Cardiac fibroblast (primary cell): ENCODE data around the gene CNKSR2.
A peak's percentile ranks its signal among the peaks of the same experiment; 100 is the strongest.

Experiments
- DNase-seq, 2 donors: peaks; one replicate each; pipeline versions ENCODE4 v3.0.0 to v3.0.0-alpha.2; 2010; ENCODE audit warnings: low read depth in 2 of 2
- H3K4me3 ChIP-seq, 2 donors: replicated peaks in 1 of 2; 1 replicate in 1 of 2; 2 replicates in 1 of 2; pipeline ENCODE4 v1.5.1; 2011; ENCODE audit warnings: low read depth in 2 of 2, low read length in 2 of 2, mild to moderate bottlenecking in 2 of 2, moderate library complexity in 1 of 2
- TF ChIP-seq, protein P1 (sequence below): IDR thresholded peaks from one replicate; pipeline ENCODE4 v1.5.1; 2011; ENCODE audit warnings: low read depth, mild to moderate bottlenecking, low read length, inconsistent platforms

The CNKSR2 gene

DNA sequence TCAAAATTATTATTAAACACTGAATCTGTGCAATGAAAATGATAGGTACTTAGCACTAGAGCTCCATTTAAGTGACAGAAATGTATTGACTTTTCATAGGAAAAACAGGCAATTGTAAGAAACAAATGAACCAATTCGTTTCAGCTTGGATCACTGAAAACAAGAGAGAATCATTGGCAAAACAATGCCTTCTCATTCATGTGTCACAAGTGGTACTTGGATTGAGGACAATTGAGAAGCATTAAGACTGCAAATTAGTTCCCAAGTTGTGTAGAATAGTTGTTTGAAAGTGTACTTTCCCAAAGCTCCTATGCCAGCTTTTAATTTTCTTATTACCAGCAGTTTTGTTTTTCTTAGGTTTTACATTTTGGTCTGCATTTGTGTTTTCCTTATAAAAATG lies 20.6 kb downstream of the CNKSR2 start:
- no peak overlapping the region for H3K4me3 ChIP-seq
- DNase-seq, result no peak
- TF ChIP-seq, protein P1, sequence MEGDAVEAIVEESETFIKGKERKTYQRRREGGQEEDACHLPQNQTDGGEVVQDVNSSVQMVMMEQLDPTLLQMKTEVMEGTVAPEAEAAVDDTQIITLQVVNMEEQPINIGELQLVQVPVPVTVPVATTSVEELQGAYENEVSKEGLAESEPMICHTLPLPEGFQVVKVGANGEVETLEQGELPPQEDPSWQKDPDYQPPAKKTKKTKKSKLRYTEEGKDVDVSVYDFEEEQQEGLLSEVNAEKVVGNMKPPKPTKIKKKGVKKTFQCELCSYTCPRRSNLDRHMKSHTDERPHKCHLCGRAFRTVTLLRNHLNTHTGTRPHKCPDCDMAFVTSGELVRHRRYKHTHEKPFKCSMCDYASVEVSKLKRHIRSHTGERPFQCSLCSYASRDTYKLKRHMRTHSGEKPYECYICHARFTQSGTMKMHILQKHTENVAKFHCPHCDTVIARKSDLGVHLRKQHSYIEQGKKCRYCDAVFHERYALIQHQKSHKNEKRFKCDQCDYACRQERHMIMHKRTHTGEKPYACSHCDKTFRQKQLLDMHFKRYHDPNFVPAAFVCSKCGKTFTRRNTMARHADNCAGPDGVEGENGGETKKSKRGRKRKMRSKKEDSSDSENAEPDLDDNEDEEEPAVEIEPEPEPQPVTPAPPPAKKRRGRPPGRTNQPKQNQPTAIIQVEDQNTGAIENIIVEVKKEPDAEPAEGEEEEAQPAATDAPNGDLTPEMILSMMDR, result no peak

DNA sequence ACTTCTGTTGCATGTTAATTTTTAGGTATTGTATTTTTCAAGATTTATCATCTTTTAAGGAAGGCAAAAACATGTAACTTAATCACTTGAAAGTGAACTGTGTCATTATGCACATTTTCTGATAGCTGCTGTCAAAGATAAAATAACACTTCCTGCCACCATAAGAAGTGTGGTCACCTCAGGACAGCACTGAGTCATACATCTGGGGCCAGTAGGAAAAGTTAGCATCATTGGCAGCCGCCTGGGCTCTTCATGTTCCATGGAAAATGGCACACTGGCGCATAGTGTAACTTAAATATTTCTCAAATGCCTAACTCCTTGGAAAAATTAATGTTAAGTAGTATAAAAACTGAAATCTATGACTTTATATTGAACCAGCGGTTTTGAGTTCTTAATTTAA lies 24.2 kb downstream of the CNKSR2 start:
- H3K4me3 ChIP-seq, result no peak overlapping the region
- TF ChIP-seq, protein P1, result no peak
- DNase-seq, result peak in 1 of 2 donors; percentile 4

DNA sequence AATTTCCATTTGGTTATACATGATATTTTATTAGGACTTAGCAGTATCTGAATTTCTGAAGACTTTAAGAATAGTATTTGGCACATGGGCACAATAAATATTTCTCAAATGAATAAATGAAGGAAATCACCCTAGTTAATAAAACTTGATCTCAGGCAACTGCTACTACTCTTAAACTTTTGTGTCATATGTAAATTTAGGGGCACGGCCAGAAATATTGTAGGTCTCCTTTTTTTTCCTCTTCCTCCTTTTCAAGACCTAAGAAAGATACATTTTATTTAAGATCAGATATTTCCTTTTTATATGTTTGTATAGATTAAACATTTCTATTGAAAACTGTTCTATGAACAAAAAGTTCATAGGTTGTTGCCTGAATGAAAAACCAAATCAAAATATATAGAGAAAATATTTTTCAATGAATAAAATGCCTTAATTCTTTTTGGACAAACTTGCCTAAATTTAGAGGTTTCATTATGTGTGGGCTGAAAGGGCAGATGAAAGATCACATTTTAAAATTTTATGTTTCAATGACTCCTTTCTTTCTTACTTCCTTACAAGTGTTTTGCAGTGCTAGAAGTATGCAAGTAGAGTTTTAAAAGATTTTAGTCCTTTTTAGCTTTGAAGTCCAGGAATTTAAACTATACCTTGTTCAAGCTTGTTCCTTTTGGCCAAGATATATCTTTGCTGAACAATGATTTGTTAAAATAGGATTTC lies 26.3 kb downstream of the CNKSR2 start:
- DNase-seq, result no peak
- TF ChIP-seq, protein P1, result no peak
- H3K4me3 ChIP-seq, result no peak overlapping the region

DNA sequence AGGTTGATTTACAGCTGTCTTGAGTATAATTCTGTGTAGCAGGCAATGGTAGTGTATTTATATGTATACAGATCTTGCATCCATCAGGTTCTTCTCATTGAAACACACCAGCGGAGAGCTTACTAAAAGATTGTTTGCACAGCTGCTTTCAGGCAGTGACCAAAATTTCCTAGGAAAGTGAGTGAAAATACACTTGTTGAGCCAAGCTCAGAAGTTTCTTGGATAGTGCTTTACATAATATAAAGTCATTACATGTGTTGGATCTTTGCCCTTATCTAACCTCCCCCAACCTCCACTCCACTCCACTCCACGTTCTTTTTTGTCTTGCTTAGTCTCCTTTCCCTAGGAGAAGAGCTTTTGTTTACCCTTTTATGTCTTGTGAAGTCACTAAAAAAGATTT lies 34.1 kb downstream of the CNKSR2 start:
- no peak overlapping the region for H3K4me3 ChIP-seq
- TF ChIP-seq, protein P1, result no peak
- DNase-seq, result no peak

DNA sequence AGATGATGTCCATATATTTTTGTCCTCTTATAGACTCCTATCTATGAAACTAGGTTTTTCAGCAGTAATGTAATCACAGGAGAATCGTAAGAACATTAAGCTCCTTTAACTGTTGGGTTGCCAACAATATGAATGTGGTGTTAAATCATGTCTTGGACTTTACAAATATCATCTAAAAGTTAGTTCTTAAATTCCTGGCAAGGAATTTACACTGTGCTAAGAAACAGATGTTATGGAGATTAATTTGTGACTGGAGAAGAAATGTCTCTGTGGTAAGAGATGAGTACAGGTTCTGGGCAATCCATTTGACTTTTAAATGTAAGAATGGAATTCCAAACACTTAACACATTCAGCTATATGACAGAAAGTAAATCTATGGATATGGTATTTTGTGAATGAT lies 34.6 kb downstream of the CNKSR2 start:
- DNase-seq, result no peak
- H3K4me3 ChIP-seq, result no peak overlapping the region
- TF ChIP-seq, protein P1, result no peak

DNA sequence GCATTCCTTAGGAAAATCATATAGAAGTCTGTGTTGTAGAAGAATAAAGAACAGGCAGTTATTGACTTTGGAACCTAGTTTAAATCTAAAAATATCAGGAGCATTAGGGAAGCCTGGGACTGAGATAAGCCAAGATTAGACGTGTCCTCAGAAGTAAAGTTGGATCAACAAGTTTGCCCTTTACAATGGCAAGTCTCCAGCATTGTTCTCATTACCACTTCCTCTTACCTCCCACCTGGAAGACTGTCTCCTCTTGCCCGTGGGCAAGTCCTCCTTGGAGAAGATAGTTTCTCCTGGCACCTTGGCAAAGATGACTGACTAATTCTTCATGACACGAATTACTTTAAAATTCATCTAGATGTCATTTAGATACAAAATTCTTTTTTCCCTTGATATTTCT lies 37.8 kb downstream of the CNKSR2 start:
- peak in 1 of 2 donors; percentile 9 for DNase-seq
- H3K4me3 ChIP-seq, result no peak overlapping the region
- TF ChIP-seq, protein P1, result no peak

DNA sequence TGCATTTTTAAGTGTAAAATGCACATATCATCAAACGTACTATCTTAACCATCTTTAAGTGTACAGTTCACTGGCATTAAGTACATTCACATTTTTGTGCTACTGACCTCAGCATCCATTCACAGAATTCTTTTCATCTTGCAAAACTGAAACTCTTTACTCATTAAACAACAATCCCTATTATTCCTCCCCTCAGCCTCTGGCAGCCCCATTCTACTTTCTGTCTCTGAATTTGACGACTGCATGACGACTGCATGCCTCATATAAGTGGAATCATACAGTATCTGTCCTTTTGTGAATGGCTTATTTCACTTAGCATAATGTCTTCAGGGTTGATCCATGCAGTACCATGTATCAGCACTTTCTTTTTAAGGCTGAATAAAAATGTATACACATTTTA lies 38.7 kb downstream of the CNKSR2 start:
- no peak overlapping the region for H3K4me3 ChIP-seq
- peak in 1 of 2 donors; percentile 75 for DNase-seq
- TF ChIP-seq, protein P1, result no peak
